GM20000 (cell line): ENCODE measurements around the gene NR6A1.

Source experiments
- DNase-seq: peaks from one replicate; pipeline ENCODE4 v3.0.0; 2012; ENCODE audit warnings: low spot score
- TF ChIP-seq, protein P1 (sequence below): IDR thresholded peaks from 2 replicates; pipeline ENCODE4 v1.5.1; 2012; ENCODE audit warnings: mild to moderate bottlenecking, control low read depth; ENCODE audit errors: extremely low read depth, missing control alignments

Gene NR6A1

GRCh38 chr9:124680714-124681390 is 90.3 kb downstream of the NR6A1 start:
- DNase-seq, result no peak
- TF ChIP-seq, protein P1, sequence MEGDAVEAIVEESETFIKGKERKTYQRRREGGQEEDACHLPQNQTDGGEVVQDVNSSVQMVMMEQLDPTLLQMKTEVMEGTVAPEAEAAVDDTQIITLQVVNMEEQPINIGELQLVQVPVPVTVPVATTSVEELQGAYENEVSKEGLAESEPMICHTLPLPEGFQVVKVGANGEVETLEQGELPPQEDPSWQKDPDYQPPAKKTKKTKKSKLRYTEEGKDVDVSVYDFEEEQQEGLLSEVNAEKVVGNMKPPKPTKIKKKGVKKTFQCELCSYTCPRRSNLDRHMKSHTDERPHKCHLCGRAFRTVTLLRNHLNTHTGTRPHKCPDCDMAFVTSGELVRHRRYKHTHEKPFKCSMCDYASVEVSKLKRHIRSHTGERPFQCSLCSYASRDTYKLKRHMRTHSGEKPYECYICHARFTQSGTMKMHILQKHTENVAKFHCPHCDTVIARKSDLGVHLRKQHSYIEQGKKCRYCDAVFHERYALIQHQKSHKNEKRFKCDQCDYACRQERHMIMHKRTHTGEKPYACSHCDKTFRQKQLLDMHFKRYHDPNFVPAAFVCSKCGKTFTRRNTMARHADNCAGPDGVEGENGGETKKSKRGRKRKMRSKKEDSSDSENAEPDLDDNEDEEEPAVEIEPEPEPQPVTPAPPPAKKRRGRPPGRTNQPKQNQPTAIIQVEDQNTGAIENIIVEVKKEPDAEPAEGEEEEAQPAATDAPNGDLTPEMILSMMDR, result no peak

- no peak for DNase-seq
- TF ChIP-seq, protein P1, result no peak
Measured at GRCh38 chr9:124680049-124680448, 91.1 kb downstream of the NR6A1 start.

DNA sequence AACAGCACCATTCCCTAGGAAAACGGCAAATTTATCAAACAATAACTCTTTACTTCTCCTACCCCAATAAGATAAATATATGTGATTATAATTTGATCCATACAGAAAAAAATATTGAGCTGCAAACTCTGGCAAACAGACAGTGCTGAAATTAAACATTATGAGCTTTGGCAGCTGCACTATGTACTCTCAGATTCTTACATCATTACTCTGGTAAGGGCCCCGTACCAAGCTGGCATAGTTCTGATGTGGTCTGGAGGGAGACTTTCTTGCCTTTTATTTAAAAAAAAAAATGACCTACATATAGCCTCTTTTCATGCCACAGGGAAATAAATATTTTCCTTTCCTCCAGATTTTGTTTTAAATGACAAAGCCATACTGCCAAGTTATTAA is 95.0 kb downstream of the NR6A1 start:
- no peak for DNase-seq
- TF ChIP-seq, protein P1, result no peak

GRCh38 chr9:124675261-124676158 is 95.6 kb downstream of the NR6A1 start:
- TF ChIP-seq, protein P1, result no peak
- no peak for DNase-seq

DNA sequence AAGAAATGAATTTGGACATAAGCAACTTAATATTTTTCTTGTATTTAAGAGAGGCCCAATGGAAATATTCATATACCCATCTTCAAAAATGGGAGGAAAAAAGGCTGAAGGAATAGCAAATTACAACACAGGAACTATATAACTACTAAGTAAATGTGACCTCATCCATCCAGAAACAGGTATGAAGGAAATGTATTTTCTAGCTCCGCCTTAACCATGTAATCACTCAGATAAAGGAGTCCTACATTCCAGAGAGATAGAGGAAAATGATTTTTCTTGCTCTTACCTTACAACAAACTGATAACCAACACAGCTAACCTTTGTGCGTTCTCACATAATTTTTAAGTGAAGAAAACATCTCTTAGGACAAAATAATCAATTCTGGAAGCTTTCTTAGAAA is 96.5 kb downstream of the NR6A1 start:
- TF ChIP-seq, protein P1, result no peak
- no peak for DNase-seq

DNA sequence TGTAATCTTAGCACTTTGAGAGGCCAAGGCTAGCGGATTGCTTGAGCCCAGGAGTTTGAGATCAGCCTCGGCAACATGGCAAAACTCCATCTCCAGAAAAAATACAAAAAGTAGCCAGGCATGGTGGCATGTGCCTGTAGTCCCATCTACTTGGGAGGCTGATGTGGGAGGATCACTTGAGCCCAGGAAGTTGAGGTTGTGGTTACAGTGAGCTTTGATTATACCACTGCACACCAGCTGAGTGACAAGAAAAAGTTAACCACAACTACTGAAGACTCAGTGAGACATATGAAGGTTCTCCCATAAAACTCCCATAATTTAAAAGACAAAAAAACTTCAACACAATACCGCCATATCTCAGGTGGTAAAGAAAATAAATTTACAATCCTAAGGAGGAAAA is 98.0 kb downstream of the NR6A1 start:
- no peak for DNase-seq
- TF ChIP-seq, protein P1, result no peak

DNA sequence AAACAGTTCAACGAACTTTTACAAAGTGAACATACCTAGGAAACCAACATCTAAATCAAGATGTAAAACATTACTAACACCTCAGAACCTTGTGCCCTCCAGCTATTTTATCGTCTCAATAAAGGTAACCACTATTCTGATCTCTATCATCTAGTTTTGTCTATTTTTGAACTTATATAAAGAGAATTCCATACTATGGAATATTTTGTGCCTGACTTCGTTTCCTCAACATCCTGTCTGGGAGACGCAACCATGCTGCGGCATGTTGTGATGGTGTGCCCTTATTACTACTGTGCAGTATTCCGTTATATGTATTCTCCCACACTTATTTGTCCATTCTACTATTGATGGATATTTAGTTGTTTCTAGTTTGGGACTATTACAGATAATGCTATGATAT is 99.2 kb downstream of the NR6A1 start:
- TF ChIP-seq, protein P1, result no peak
- DNase-seq, result no peak
